Articular chondrocyte of knee joint (primary cell): ENCODE data around the gene PSD4. TPM values are rescaled to one million over a fixed set of nuclear protein-coding genes. Genes with fewer than 3 reads are reported as not detected.

Source experiments
- total RNA-seq: library from RNA; depleted of rRNA; stranded (reverse); fragments of >200 nt; gene quantifications from 2 replicates; pipeline ENCODE4 v1.2.3, GENCODE V29; 2012

PSD4 gene
- total RNA-seq = 4.2 and 5.1 TPM in 2 replicates

DNA sequence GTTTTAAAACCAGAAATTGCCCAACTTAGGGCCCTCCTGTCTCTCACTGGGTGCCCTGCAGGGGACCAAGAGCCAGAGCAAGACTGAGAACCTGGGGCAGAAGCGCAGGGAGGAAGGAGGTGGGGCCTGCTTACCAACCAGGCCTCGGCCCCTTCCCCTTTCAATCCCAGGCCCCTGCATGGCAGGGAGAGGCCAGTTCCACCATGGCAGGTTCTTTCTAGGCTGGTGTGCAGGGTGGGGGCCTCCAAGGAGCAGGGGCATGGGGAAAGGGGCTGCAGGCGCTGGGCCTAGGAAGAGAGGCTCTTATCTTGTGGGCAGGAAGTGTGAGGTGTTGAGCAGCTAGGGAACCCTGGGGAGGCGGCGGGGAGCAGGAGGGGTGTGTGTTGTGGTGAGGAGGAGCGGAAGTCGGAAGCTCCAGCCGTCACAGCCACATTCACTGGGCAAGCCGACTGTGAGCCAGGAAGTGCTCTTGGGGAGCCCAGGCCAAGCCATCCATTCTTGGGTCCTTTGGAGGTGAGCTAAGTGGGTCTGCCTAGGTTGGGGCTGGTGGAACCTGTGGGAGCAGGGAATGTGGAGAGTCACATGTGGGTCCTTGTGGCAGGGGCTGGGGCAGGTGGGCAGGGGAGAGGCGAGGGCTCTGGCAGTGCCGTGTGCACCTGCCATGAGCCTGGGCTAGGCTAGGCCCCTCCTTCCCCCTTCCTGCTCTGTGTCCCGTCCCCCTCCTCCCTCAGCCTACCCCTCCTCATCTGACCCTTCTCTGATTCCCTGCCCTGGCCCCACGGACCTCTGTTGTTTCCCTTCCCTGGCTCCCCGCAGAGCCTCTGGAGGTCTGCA lies at the start of gene PSD4:
PSD4 (plus strand) TSS at position 430 of the 834 bp plus-strand sequence. CDS start 8,486 bp downstream, outside the sequence.

DNA sequence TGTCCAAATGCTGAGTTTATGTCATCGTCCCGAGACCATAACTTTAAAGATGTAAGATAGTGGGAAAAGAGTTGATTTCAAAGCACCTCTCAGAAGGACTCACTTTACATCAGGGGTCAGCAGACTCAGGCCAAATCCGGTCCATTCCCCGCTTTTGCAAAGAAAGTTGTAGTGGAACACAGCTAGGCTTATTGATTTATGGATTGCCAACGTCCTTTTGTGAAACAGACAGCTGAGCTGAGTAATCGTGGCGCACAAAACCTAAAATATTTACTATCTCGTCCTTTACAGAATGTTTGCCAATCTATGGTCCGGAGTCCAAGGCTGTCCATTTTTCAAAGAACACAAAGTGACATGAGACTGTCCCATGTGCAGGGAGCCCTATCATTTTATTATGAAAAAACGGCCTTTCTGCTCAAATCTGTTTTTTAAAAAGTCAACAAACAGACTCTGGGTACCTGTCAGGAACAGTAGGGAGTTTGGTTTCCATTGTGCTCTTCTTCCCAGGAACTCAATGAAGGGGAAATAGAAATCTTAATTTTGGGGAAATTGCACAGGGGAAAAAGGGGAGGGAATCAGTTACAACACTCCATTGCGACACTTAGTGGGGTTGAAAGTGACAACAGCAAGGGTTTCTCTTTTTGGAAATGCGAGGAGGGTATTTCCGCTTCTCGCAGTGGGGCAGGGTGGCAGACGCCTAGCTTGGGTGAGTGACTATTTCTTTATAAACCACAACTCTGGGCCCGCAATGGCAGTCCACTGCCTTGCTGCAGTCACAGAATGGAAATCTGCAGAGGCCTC lies 46.7 kb upstream of the PSD4 start, which contains the start of gene IL1RN:
IL1RN (plus strand) TSS at position 754 of the 801 bp plus-strand sequence; CDS start at position 781, 27 bp downstream.

Other genes starting within 250 kb of the PSD4 start
- not detected in 2 replicates for gene IL36G, start 196.0 kb upstream of the PSD4 start, total RNA-seq
- gene IL36A, start 168.5 kb upstream of the PSD4 start, total RNA-seq = not detected in 2 replicates
- not detected in 2 replicates for gene IL36B, start 121.1 kb upstream of the PSD4 start, total RNA-seq
- gene IL36RN, start 114.8 kb upstream of the PSD4 start, total RNA-seq = not detected in 2 replicates
- not detected in 2 replicates for gene IL1F10, start 106.0 kb upstream of the PSD4 start, total RNA-seq
- not detected in 2 replicates for gene IL1RN, start 46.4 kb upstream of the PSD4 start, total RNA-seq
- gene PAX8, start 105.0 kb downstream of the PSD4 start, total RNA-seq = 0.65 and 0.86 TPM in 2 replicates